Measurements from ENCODE around the gene TBC1D20.

GRCh38 chr20:444862-445426 lies 17.4 kb downstream of the TBC1D20 start:
- TF ChIP-seq CTCF (conservative IDR thresholded peaks at IDR 0.05 in 1 of 2, IDR thresholded peaks at IDR 0.05 in 1 of 2; ENCODE audit: extremely low read depth in 1 of 2, insufficient read depth in 1 of 2, low read depth in 1 of 2, low read length in 2 of 2) (no peak), EZH2 (IDR thresholded peaks at IDR 0.05; ENCODE audit: borderline replicate concordance, low read length) (no peak)
